Heart left ventricle (tissue), 13 donors: ENCODE data around the gene HIVEP1.

ENCODE experiments used
- POLR2A ChIP-seq, 2 donors: fragments of 450-650 bp; IDR thresholded peaks; one replicate each; pipeline ENCODE4 v1.6.1; 2017; ENCODE audit warnings: antibody characterized with exemption in 2 of 2, mild to moderate bottlenecking in 2 of 2, moderate library complexity in 2 of 2
- TF ChIP-seq, protein P1 (sequence below), 12 donors: fragments of 200-600 bp; sonication (generic) in 4 of 12; IDR thresholded peaks; one replicate each; pipeline versions ENCODE4 v1.5.0 to v1.8.0; 2018 to 2022; ENCODE audit warnings: antibody characterized with exemption in 12 of 12, mild to moderate bottlenecking in 5 of 12
- donor health status: ischemic (EF 13 %, LVEDD 7.1; RV severe dilation, severe dysfunction).
- donor health status: DM: no; HTN: yes; CAD: no.
- donor health status: DM: no; HTN: no; CAD: no.
- donor health status: ischemic (EF 25% LVEDD 6.9; RV normal size, moderate dysfunction).
- donor health status: ischemic (EF 25% LVEDD 5.7; RV mildly dilated, moderate dysfunction).
- donor health status: ischemic (EF 35%, LVEDD 5.7; RV mildly dilated, moderate dysfunction).
- donor health status: nonischemic (EF 11% LVEDD 7.7; RV severe dilation, severe dysfunction).
- donor health status: DM: yes; HTN: yes; CAD: no.
- donor health status: PGD.
- donor health status: ischemic (EF 29% LVEDD 5.4; RV normal size, mild dysfunction).
- donor health status: nonischemic (EF 23%, LVEDD 6.1; RV moderate dilation, normal function).

DNA sequence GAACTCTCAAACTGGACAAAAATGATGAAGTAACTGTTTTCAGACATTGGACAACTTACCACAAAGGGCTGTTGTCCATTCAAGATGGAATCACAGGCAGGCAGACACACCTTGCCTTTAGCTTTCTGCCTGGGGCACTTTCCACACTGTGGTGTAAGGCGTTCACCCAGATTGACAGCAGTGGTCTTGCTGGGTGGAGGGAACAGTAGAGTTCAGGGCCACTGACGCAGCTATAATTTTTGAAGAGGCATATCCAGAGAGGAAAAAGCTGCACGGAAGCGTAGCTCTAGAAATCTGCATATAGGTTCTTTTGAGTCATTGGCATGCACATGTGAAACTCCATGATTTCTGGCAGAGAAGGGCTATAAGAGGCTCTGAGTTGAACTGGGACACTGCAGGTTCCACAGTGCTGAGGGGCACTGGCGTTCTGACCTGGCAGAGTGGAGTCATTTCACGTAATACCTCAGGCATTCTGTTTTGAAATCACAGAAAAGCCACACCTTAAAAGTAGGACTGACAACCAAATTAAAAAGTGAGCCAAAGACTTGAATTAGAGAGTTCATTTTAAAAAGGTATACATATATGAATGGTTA, 173.1 kb downstream of the HIVEP1 start:
- TF ChIP-seq, protein P1, sequence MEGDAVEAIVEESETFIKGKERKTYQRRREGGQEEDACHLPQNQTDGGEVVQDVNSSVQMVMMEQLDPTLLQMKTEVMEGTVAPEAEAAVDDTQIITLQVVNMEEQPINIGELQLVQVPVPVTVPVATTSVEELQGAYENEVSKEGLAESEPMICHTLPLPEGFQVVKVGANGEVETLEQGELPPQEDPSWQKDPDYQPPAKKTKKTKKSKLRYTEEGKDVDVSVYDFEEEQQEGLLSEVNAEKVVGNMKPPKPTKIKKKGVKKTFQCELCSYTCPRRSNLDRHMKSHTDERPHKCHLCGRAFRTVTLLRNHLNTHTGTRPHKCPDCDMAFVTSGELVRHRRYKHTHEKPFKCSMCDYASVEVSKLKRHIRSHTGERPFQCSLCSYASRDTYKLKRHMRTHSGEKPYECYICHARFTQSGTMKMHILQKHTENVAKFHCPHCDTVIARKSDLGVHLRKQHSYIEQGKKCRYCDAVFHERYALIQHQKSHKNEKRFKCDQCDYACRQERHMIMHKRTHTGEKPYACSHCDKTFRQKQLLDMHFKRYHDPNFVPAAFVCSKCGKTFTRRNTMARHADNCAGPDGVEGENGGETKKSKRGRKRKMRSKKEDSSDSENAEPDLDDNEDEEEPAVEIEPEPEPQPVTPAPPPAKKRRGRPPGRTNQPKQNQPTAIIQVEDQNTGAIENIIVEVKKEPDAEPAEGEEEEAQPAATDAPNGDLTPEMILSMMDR (IDR thresholded peaks at IDR 0.05): no peak
- TF ChIP-seq POLR2A (IDR thresholded peaks at IDR 0.05): no peak
